Activated T-helper 1 cell treated with anti-CD3 and anti-CD28 coated beads, Interleukin-2, amount 50 U/mL, for 16 hours (primary cell): ENCODE data around the gene EPHA8.

Source experiments
- DNase-seq, 2 donors: peaks; one replicate each; pipeline ENCODE4 v3.0.0-alpha.2; 2020; ENCODE audit warnings: low read depth in 1 of 2, low spot score in 1 of 2

Gene EPHA8

DNA sequence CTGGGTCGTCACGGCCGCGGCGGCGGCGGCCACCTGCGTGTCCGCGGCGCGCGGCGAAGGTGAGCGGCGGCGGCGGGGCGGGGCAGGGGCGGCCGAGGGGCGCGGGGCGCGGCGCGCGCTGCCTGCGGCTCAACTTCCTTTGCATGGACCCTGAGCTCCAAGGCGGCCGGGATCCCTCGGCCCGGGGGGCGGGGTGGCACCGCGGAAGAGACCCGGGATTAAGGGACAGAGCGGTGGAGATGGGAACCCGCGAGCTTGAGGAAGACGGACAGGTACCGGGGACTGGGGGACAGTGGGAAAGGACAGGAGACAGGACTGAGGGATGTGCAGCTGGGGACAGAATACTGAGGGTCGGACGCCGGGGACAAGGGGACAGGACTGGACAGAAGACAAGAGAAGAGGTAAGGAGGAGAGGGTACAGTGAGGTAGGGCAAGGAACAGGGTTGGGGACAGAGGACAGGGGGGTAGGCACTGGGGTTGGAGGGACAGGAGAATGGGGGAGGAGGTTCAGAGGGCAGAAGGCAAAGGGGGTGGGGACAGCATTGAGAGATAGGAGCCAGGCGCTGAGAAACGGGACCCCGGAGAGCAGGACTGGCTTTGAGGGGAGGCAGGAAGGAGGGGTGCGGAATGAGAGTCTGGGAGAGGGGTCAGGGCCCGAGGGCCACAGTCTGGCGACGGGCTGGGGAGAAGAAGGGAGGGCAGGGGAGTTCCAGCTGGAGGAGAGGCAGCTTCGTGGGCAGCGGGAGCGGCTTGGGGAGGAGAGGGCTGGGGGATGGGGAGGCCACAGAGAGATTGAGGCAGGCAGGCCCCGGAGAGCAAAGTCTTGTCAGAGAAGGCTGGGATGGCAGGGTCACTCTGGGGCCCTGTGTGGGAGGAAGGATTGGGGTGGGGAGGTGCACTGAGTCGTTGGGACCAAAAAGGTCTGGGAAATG is 648 bp downstream of the EPHA8 start:
- no peak for DNase-seq

DNA sequence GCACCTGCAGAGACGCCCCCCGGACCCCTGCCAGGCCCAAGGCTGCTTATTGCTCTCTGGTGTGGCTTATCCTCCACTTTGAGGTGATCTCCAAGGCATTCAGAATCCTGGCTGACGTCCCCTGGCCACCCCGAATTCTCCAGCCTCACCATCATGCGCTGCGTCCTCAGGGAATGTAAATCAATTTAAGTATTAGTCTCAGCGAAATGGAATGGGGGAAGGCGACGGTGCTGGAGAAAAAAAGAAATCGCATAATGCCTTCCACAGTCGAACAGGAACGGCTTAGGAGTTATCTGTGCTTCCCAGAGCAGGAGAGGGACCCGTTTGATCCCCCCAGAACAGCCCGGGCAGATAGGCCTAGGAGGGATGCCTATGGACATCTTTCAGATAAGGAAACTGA is 2.9 kb downstream of the EPHA8 start:
- no peak for DNase-seq

- no peak for DNase-seq
Observed at GRCh38 chr1:22567197-22567596, 3.9 kb downstream of the EPHA8 start.

GRCh38 chr1:22567994-22568393 is 4.7 kb downstream of the EPHA8 start:
- no peak for DNase-seq

GRCh38 chr1:22569269-22569668 is 6.0 kb downstream of the EPHA8 start:
- no peak for DNase-seq

DNA sequence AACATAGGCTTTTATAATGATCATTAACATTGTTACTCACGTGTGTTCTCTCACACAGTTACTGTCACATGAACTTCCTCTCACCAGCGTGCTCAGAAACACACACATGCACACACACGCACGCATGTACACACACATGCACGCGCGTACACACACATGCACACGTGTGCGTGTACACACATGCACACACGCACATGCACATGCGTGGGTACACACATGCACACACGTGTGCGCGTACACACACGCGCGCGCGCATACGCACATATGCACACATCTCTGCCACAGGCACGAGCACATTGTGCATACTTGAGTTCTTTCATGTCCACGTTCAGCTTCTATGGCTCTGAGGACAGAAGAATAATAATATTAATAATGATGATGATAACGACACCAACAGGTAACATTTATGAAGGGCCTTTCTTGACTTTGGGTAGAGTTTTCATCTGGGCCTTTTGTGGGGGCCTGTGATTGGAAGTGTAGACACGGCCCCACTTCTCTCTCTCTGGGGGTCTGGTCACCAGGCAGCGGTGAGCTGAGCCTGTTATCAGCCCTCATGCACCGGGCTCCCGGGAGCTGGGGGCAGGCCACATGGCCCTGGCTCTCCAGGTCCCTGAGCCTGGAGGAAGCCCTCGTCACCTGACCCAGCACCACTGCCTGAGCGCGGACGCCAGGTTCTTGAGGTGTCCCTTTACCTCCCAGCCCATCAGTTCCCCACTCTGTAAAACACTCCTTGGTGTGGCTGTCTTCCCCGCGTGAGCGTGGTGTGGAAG is 7.0 kb downstream of the EPHA8 start:
- no peak for DNase-seq

- no peak for DNase-seq
Observed at GRCh38 chr1:22572818-22573217, 9.5 kb downstream of the EPHA8 start.

- no peak for DNase-seq
Observed at GRCh38 chr1:22573237-22573636, 9.9 kb downstream of the EPHA8 start.

- DNase-seq = no peak
Observed at GRCh38 chr1:22575532-22576149, 12.4 kb downstream of the EPHA8 start.

GRCh38 chr1:22576150-22576544 is 12.9 kb downstream of the EPHA8 start:
- DNase-seq = no peak

- DNase-seq = no peak
Observed at GRCh38 chr1:22576617-22577016, 13.3 kb downstream of the EPHA8 start.

DNA sequence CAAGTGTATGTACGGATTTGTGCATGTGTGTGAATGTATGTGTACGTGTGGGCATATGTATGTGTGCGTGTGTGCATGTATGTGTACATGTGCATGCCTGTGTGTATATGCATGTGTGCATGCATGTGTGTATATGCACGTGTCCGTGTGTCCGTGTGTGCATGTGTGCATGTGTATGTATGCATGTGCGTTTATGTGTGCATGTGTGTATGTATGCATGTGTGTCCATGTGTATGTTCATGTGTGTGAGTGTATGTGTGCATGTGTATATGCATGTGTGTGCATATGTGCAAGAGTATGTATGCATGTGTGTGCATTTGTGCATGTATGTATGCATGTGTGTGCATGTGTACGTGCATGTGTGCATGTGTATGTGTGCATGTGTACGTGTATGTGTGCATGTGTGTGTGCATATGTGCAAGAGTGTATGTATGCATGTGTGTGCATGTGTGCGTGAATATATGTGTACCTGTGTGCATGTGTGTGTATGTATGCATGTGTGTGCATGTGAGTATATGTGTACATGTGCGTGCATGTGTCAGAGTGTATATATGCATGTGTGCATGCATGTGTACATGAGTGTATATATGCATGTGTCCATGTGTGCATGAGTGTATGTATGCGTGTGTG is 15.6 kb downstream of the EPHA8 start:
- DNase-seq = no peak

- DNase-seq = no peak
Observed at GRCh38 chr1:22579541-22580155, 16.4 kb downstream of the EPHA8 start.

GRCh38 chr1:22582661-22583635 is 19.7 kb downstream of the EPHA8 start:
- DNase-seq = no peak

GRCh38 chr1:22584001-22584562 is 20.8 kb downstream of the EPHA8 start:
- DNase-seq = no peak

DNA sequence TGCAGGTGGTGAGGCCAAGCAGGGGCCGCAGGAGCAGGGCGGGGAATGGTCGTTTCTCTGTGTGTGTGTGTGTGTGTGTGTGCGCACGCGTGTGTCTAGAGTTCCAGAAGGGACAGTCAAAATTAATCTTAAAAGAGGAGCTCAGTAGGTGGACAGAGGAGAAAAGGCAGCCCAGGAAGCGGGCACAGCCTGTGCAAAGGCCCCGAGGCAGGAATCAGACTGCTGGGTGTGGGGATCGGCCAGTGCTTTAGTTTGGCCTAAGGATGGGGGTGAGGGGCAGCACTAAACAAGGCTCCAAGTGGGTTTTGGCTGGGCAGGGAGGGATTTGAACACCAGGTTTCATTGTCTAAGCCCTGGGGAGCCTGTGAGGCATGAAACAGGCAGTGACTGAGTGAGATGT is 21.7 kb downstream of the EPHA8 start:
- DNase-seq = no peak

DNA sequence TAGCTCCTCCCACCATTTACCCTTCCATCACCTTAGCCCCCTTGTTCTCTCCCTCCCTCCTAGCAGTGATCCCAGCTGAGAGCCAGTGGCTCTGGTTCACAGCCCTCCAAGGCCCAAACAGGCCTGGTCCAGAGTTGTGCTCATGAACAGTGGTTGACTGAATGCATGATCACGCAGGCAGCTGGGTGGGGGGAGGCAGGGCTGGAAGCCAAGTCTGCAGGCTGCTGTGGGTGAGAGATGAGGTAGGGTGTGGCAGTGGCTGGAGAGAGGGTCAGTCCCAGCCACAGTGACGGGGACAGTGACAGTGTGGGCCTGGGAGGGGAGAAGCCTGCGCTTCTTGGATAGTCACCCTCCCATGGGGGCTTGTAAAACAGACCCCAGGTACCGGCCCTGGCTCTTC is 22.2 kb downstream of the EPHA8 start:
- DNase-seq = no peak

DNA sequence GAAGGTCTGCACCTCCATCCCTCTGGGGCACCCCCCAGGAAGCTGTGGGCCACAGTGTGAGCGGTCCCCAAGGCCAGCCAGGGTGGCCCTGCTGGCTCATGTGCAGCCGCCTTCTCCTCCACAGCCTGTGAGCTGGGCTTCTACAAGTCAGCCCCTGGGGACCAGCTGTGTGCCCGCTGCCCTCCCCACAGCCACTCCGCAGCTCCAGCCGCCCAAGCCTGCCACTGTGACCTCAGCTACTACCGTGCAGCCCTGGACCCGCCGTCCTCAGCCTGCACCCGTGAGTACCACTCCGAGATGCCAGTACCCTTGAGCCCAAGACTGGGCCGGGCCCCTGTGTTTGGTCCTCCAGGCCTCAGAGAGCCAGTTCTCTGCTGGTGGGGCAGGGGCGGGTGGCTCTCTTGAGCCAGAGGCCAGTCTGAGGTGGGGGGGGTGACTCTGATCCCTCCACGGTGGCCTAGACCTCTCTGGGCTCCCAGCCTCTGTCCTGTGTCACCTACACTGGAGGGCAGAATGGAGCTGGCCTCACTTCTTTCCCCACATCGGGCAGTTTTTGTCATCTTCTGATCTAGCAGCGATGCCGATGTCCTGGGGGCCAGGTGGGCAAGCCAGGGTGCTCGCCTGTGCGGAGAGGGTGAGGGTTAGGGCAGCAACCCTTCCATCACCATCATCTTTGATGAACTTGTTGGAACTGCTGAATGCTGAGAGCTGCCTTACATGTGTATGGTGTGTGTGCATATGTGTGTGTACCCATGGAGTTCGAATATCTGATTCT is 23.3 kb downstream of the EPHA8 start:
- no peak for DNase-seq

DNA sequence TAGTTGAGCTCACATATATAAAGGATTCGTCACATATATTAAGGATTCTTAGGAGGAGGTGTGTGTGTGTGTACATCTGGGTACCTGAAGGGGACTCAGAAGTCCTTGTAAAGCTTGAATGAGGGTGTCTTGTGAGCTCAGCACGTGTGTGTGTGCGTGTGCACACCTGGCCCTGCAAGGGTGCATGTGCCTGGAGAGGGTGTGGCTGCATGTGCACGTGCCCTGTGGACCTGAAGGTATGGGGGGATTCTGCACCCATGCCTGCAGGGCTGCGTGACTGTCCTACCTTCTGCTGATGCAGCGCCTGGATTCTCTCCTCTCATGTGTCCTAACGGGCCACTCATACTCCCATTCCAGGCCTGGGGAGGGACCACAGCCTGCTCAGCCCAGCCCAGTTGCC is 24.0 kb downstream of the EPHA8 start:
- no peak for DNase-seq
